Measurements from ENCODE around the gene ITPR1. TPM values are rescaled to one million over a fixed set of nuclear protein-coding genes. Genes with fewer than 3 reads are reported as not detected.

Gene ITPR1
- total RNA-seq, 4 donors from 2014 or later: 15.3 to 50.2 (median 28.7) TPM

- no peak overlapping the region for H3K27ac ChIP-seq
- WGBS, 2 donors (ENCODE audit: low coverage in 1 of 2): 80 to 96% methylated on average over 5 of the region's 5 CpGs
- H3K36me3 ChIP-seq: peaks cover 0 to 12% (median 3%) of the 10 kb centered on the region in 4 donors
- DNase-seq: no peak
- in situ Hi-C loops (cut with MboI; ENCODE audit: low pct_ligation_motif_present in 1 of 4, low pct_unique_long_range_greater_than_20kb in 1 of 4, low sequenced_read_pairs in 3 of 4): no loop called here
- no peaks in the 10 kb centered on the region for H3K27me3 ChIP-seq
- H3K4me1 ChIP-seq: no peaks in the 10 kb centered on the region
- intact Hi-C loops (cut with DNase I; ENCODE audit: low total_unique reads): no loop called here
- TF ChIP-seq EP300 (IDR thresholded peaks at IDR 0.05; ENCODE audit: low read depth) (no peak), POLR2AphosphoS5 (IDR thresholded peaks at IDR 0.05) (no peak), POLR2A (IDR thresholded peaks at IDR 0.05) (no peak), CTCF (IDR thresholded peaks at IDR 0.05) (no peak)
- H3K9me3 ChIP-seq: peaks cover 0 to 3% of the 10 kb centered on the region in 2 donors
- H3K4me3 ChIP-seq: no peak overlapping the region
These were observed 194.4 kb downstream of the ITPR1 start for GRCh38 chr3:4687596-4687995.

- Histone ChIP-seq H3K4me3 (no peak overlapping the region), H3K27ac (no peak overlapping the region), H3K36me3 (peaks cover 0 to 12% (median 3%) of the 10 kb centered on the region in 4 donors), H3K9me3 (peaks cover 0 to 3% of the 10 kb centered on the region in 2 donors), H3K27me3 (no peaks in the 10 kb centered on the region), H3K4me1 (no peaks in the 10 kb centered on the region)
- no peak for DNase-seq
- in situ Hi-C loops (cut with MboI; ENCODE audit: low pct_ligation_motif_present in 1 of 4, low pct_unique_long_range_greater_than_20kb in 1 of 4, low sequenced_read_pairs in 3 of 4) (no loop called here), intact Hi-C loops (cut with DNase I; ENCODE audit: low total_unique reads) (no loop called here)
- WGBS, 2 donors (ENCODE audit: low coverage in 1 of 2): 88 to 100% methylated on average over 1 to 4 of the region's 4 CpGs
- TF ChIP-seq EP300 (IDR thresholded peaks at IDR 0.05; ENCODE audit: low read depth) (no peak), CTCF (IDR thresholded peaks at IDR 0.05) (no peak), POLR2AphosphoS5 (IDR thresholded peaks at IDR 0.05) (no peak), POLR2A (IDR thresholded peaks at IDR 0.05) (no peak)
These were observed 195.3 kb downstream of the ITPR1 start for GRCh38 chr3:4688411-4688810.

- intact Hi-C loops (cut with DNase I; ENCODE audit: low total_unique reads) (no loop called here), in situ Hi-C loops (cut with MboI; ENCODE audit: low pct_ligation_motif_present in 1 of 4, low pct_unique_long_range_greater_than_20kb in 1 of 4, low sequenced_read_pairs in 3 of 4) (no loop called here)
- no peak for DNase-seq
- H3K4me1 ChIP-seq: no peaks in the 10 kb centered on the region
- TF ChIP-seq POLR2AphosphoS5 (IDR thresholded peaks at IDR 0.05) (no peak), CTCF (IDR thresholded peaks at IDR 0.05) (no peak), POLR2A (IDR thresholded peaks at IDR 0.05) (no peak), EP300 (IDR thresholded peaks at IDR 0.05; ENCODE audit: low read depth) (no peak)
- H3K36me3 ChIP-seq: peaks cover 0 to 12% (median 3%) of the 10 kb centered on the region in 4 donors
- H3K27me3 ChIP-seq: no peaks in the 10 kb centered on the region
- peaks cover 0 to 3% of the 10 kb centered on the region in 2 donors for H3K9me3 ChIP-seq
- no peak overlapping the region for H3K4me3 ChIP-seq
- H3K27ac ChIP-seq: no peak overlapping the region
These were observed 195.9 kb downstream of the ITPR1 start for GRCh38 chr3:4689021-4689420.

GRCh38 chr3:4690277-4690676 lies 197.1 kb downstream of the ITPR1 start:
- Histone ChIP-seq H3K4me1 (no peaks in the 10 kb centered on the region), H3K27ac (no peak overlapping the region), H3K27me3 (no peaks in the 10 kb centered on the region), H3K4me3 (no peak overlapping the region), H3K9me3 (peaks cover 0 to 3% of the 10 kb centered on the region in 2 donors), H3K36me3 (peaks cover 0 to 12% (median 0%) of the 10 kb centered on the region in 4 donors)
- no peak for DNase-seq
- intact Hi-C loops (cut with DNase I; ENCODE audit: low total_unique reads): no loop called here
- WGBS, 2 donors (ENCODE audit: low coverage in 1 of 2): 94 to 100% methylated on average over 1 of the region's 1 CpG
- in situ Hi-C loops (cut with MboI; ENCODE audit: low pct_ligation_motif_present in 1 of 4, low pct_unique_long_range_greater_than_20kb in 1 of 4, low sequenced_read_pairs in 3 of 4): no loop called here
- no peak for TF ChIP-seq CTCF (IDR thresholded peaks at IDR 0.05)
- no peak for TF ChIP-seq POLR2A (IDR thresholded peaks at IDR 0.05)
- TF ChIP-seq POLR2AphosphoS5 (IDR thresholded peaks at IDR 0.05): no peak
- no peak for TF ChIP-seq EP300 (IDR thresholded peaks at IDR 0.05; ENCODE audit: low read depth)
